Activated CD8-positive, alpha-beta T cell treated with anti-CD3 and anti-CD28 coated beads, Interleukin-2, amount 10 ng/mL, durations not matched to agents 7 days and 5 days (primary cell): ENCODE measurements around the gene SPPL2A. TPM values are rescaled to one million over a fixed set of nuclear protein-coding genes. Genes with fewer than 3 reads are reported as not detected.

ENCODE experiments used
- total RNA-seq, 2 experiments: library from RNA; stranded (reverse); gene quantifications; one replicate each; pipeline ENCODE4 v1.2.3, GENCODE V29; 2021

SPPL2A gene
- total RNA-seq, 2 experiments from 2014 or later: 77.9 to 83.6 TPM

Other genes with a start within 250 kb of the SPPL2A start
- gene USP50, start 219.0 kb downstream of the SPPL2A start, total RNA-seq: not detected
- 10 to 100 TPM; 38.0 to 40.2 TPM for gene TRPM7, start 78.9 kb downstream of the SPPL2A start, total RNA-seq
- gene AP4E1, start 143.0 kb upstream of the SPPL2A start, total RNA-seq: 10 to 100 TPM; 15.9 to 20.0 TPM